Loucy (cell line): ENCODE measurements around the gene ISCU.

Source experiments
- H2AFZ ChIP-seq: fragments of 200-600 bp; sonication (generic); 2 replicates; pipeline ENCODE4 v1.6.0; 2016; ENCODE audit warnings: antibody characterized with exemption, mild to moderate bottlenecking, low read length, moderate library complexity
- H3F3A ChIP-seq: fragments of 200-600 bp; 2 replicates; pipeline ENCODE4 v1.6.0; 2016; ENCODE audit warnings: antibody characterized with exemption, low read depth, mild to moderate bottlenecking
- H3K27me3 ChIP-seq: fragments of 200-600 bp; sonication (generic); 2 replicates; pipeline ENCODE4 v1.6.1; 2014; ENCODE audit warnings: low read length, mild to moderate bottlenecking; ENCODE audit not compliant: insufficient read depth, poor library complexity, severe bottlenecking
- H3K36me3 ChIP-seq: fragments of 200-600 bp; sonication (generic); 2 replicates; pipeline ENCODE4 v1.6.1; 2016; ENCODE audit warnings: low read length; ENCODE audit not compliant: insufficient read depth
- H3K4me1 ChIP-seq: fragments of 200-600 bp; sonication (generic); 2 replicates; pipeline ENCODE4 v1.5.1; 2014; ENCODE audit warnings: low read length, mild to moderate bottlenecking; ENCODE audit not compliant: insufficient read depth, poor library complexity, severe bottlenecking
- H3K4me2 ChIP-seq: fragments of 200-600 bp; sonication (generic); 2 replicates; pipeline ENCODE4 v1.6.0; 2014; ENCODE audit warnings: antibody characterized with exemption, low read length, low read depth, mild to moderate bottlenecking; ENCODE audit not compliant: poor library complexity, severe bottlenecking
- H3K4me3 ChIP-seq: fragments of 200-600 bp; sonication (generic); 2 replicates; pipeline ENCODE4 v1.5.1; 2014; ENCODE audit warnings: low read length, mild to moderate bottlenecking, mixed read lengths; ENCODE audit not compliant: poor library complexity, severe bottlenecking
- H3K79me2 ChIP-seq: fragments of 200-600 bp; sonication (generic); 2 replicates; pipeline ENCODE4 v1.6.1; 2014; ENCODE audit warnings: low read length; ENCODE audit not compliant: insufficient read depth
- H3K9ac ChIP-seq: fragments of 200-600 bp; sonication (generic); 2 replicates; pipeline ENCODE4 v1.6.0; 2014; ENCODE audit warnings: mild to moderate bottlenecking, low read depth, low read length, moderate library complexity; ENCODE audit not compliant: poor library complexity, severe bottlenecking
- H3K9me2 ChIP-seq: fragments of 200-600 bp; sonication (generic); replicated peaks from 2 replicates; pipeline ENCODE4 v1.6.1; 2016; ENCODE audit warnings: low read depth, low read length, mixed read lengths
- H3K9me3 ChIP-seq: fragments of 200-600 bp; sonication (generic); 2 replicates; pipeline ENCODE4 v1.6.1; 2014; ENCODE audit warnings: mild to moderate bottlenecking, antibody characterized with exemption, low read length, low read depth; ENCODE audit not compliant: insufficient read depth
- H4K20me1 ChIP-seq: fragments of 200-600 bp; sonication (generic); 2 replicates; pipeline ENCODE4 v1.6.0; 2014; ENCODE audit warnings: antibody characterized with exemption, low read length, mild to moderate bottlenecking; ENCODE audit not compliant: insufficient read depth, poor library complexity, severe bottlenecking
- EZH2phosphoT487 ChIP-seq: fragments of 200-600 bp; IDR thresholded peaks from 2 replicates; pipeline ENCODE4 v1.6.1; 2018; ENCODE audit warnings: antibody characterized with exemption, mild to moderate bottlenecking, moderate library complexity, borderline replicate concordance
- TF ChIP-seq, protein P1 (sequence below): fragments of 200-600 bp; sonication (generic); conservative IDR thresholded peaks from 2 replicates; pipeline ENCODE4 v1.5.1; 2014; ENCODE audit warnings: mild to moderate bottlenecking, antibody characterized with exemption, low read length

Gene ISCU

DNA sequence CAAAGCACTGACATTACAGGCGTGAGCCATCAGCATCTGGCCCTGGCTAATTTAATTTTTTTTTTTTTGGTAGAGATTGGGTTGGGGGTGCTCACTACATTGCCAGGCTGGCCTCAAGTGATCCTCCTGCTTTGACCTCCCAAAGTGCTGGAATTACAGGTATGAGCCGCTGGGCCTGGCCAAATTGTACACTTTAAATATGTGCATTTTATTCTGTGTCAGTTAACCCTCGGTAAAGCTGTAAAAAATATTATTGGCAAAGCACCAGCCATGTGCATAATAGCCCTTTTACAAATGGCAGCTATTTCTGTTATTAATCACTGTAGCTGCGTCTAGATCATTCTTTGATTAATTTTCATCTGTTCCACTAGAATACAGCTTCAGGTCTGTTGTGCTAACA lies 23.5 kb downstream of the ISCU start:
- no peak overlapping the region for H3K4me3 ChIP-seq
- TF ChIP-seq EZH2phosphoT487 = no peak
- TF ChIP-seq, protein P1, sequence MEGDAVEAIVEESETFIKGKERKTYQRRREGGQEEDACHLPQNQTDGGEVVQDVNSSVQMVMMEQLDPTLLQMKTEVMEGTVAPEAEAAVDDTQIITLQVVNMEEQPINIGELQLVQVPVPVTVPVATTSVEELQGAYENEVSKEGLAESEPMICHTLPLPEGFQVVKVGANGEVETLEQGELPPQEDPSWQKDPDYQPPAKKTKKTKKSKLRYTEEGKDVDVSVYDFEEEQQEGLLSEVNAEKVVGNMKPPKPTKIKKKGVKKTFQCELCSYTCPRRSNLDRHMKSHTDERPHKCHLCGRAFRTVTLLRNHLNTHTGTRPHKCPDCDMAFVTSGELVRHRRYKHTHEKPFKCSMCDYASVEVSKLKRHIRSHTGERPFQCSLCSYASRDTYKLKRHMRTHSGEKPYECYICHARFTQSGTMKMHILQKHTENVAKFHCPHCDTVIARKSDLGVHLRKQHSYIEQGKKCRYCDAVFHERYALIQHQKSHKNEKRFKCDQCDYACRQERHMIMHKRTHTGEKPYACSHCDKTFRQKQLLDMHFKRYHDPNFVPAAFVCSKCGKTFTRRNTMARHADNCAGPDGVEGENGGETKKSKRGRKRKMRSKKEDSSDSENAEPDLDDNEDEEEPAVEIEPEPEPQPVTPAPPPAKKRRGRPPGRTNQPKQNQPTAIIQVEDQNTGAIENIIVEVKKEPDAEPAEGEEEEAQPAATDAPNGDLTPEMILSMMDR = no peak
- H3K9ac ChIP-seq = no peak overlapping the region
- H3K9me3 ChIP-seq = no peaks in the 10 kb centered on the region
- no peaks in the 10 kb centered on the region for H3K4me1 ChIP-seq
- H3K9me2 ChIP-seq = no peaks in the 10 kb centered on the region
- H4K20me1 ChIP-seq = no peaks in the 10 kb centered on the region
- H3K79me2 ChIP-seq = no peaks in the 10 kb centered on the region
- H3F3A ChIP-seq = no peaks in the 10 kb centered on the region
- H3K4me2 ChIP-seq = no peak overlapping the region
- H3K27me3 ChIP-seq = no peaks in the 10 kb centered on the region
- H2AFZ ChIP-seq = no peak overlapping the region
- H3K36me3 ChIP-seq = no peaks in the 10 kb centered on the region

DNA sequence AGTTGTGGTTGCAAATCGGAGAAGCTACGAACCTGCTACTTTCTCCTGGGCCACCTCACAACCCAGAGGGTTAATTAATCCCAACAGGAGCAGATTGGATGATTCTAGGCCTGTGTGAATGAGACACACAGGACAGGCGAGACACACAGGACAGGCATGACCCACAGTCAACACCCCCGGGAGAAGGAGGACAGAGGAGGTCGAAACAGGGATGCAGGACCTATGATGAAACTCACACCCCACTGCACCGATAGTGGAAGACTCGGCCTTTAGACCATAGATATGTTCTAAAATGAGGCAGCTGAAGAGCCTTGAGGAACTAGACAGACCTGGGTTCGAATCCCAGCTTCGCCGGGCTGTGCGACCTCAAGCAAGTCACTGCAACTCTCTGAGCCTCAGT lies 23.9 kb downstream of the ISCU start:
- no peaks in the 10 kb centered on the region for H3K9me2 ChIP-seq

GRCh38 chr12:108587826-108588225 lies 25.4 kb downstream of the ISCU start:
- Histone ChIP-seq H3K9me2 (no peaks in the 10 kb centered on the region), H4K20me1 (no peaks in the 10 kb centered on the region), H3F3A (no peaks in the 10 kb centered on the region), H3K36me3 (no peaks in the 10 kb centered on the region), H3K9ac (no peak overlapping the region), H3K9me3 (no peaks in the 10 kb centered on the region), H3K79me2 (no peaks in the 10 kb centered on the region), H2AFZ (no peak overlapping the region), H3K27me3 (no peaks in the 10 kb centered on the region), H3K4me2 (no peak overlapping the region), H3K4me3 (no peak overlapping the region), H3K4me1 (no peaks in the 10 kb centered on the region)
- TF ChIP-seq, protein P1 = no peak
- no peak for TF ChIP-seq EZH2phosphoT487

More for the DNA sequence above, 23.9 kb downstream of the ISCU start:
- no peaks in the 10 kb centered on the region for H3K9me3 ChIP-seq
- H3K27me3 ChIP-seq = no peaks in the 10 kb centered on the region
- no peaks in the 10 kb centered on the region for H3K4me1 ChIP-seq
- TF ChIP-seq, protein P1 = no peak
- TF ChIP-seq EZH2phosphoT487 = no peak
- no peak overlapping the region for H3K4me3 ChIP-seq
- H4K20me1 ChIP-seq = no peaks in the 10 kb centered on the region
- H3K4me2 ChIP-seq = no peak overlapping the region
- H3K9ac ChIP-seq = no peak overlapping the region
- H3K79me2 ChIP-seq = no peaks in the 10 kb centered on the region
- H3F3A ChIP-seq = no peaks in the 10 kb centered on the region
- H2AFZ ChIP-seq = no peak overlapping the region
- no peaks in the 10 kb centered on the region for H3K36me3 ChIP-seq
